G401.6 (cell line): ENCODE measurements around the gene SETD1A.
"Not testable (repeated sequence)": the region's sequence is repeated elsewhere in the genome, so short reads cannot be mapped to it uniquely, and the experiment has no call there.

Experiments
- FAIRE-seq: peaks from 2 replicates; lab custom pipeline; 2012; peaks lifted over from hg19 to GRCh38; lab: Jason Lieb, UNC

SETD1A gene

GRCh38 chr16:30929167-30929566, 28.4 kb upstream of the SETD1A start:
- FAIRE-seq: no peak

GRCh38 chr16:30930160-30930571, 27.4 kb upstream of the SETD1A start:
- no peak for FAIRE-seq

GRCh38 chr16:30931068-30931650, 26.4 kb upstream of the SETD1A start:
- no peak for FAIRE-seq

GRCh38 chr16:30934827-30935557, 22.6 kb upstream of the SETD1A start:
- no peak for FAIRE-seq

GRCh38 chr16:30937692-30938091, 19.9 kb upstream of the SETD1A start:
- FAIRE-seq: no peak

- not testable (repeated sequence) for FAIRE-seq
Measured at GRCh38 chr16:30939571-30939970, 18.0 kb upstream of the SETD1A start.

- FAIRE-seq: no peak
Measured at GRCh38 chr16:30941600-30942425, 15.7 kb upstream of the SETD1A start.

- no peak for FAIRE-seq
Measured at GRCh38 chr16:30942426-30942806, 15.1 kb upstream of the SETD1A start.

- FAIRE-seq: no peak
Measured at GRCh38 chr16:30944352-30944751, 13.2 kb upstream of the SETD1A start.

GRCh38 chr16:30946671-30947540, 10.6 kb upstream of the SETD1A start:
- no peak for FAIRE-seq

GRCh38 chr16:30947541-30947858, 10.1 kb upstream of the SETD1A start:
- FAIRE-seq: no peak

- FAIRE-seq: peak; percentile 97
Measured at GRCh38 chr16:30947859-30948666, 9.5 kb upstream of the SETD1A start.

- no peak for FAIRE-seq
Measured at GRCh38 chr16:30948667-30949649, 8.6 kb upstream of the SETD1A start, which contains the start of gene ORAI3. ORAI3 (plus strand) TSS chr16:30949068; CDS start chr16:30949290, 222 bp downstream.

- no peak for FAIRE-seq
Measured at GRCh38 chr16:30949650-30950515, 7.7 kb upstream of the SETD1A start.

- FAIRE-seq: no peak
Measured at GRCh38 chr16:30950516-30951065, 7.0 kb upstream of the SETD1A start.

GRCh38 chr16:30951193-30951592, 6.4 kb upstream of the SETD1A start:
- FAIRE-seq: no peak

GRCh38 chr16:30951750-30952149, 5.8 kb upstream of the SETD1A start:
- no peak for FAIRE-seq

GRCh38 chr16:30953111-30953510, 4.4 kb upstream of the SETD1A start:
- no peak for FAIRE-seq
